Activated CD4-positive, CD25-positive, alpha-beta regulatory T cell (primary cell): ENCODE results near the gene MEP1A.

Source experiments
- DNase-seq, 4 experiments: peaks; one replicate each; lab custom pipeline; 2025; lab: John Stamatoyannopoulos, UW

Gene MEP1A

GRCh38 chr6:46776070-46776712 is 17.0 kb upstream of the MEP1A start:
- no peak for DNase-seq

GRCh38 chr6:46777476-46778346 is 15.5 kb upstream of the MEP1A start:
- DNase-seq = no peak

GRCh38 chr6:46781478-46782378 is 11.5 kb upstream of the MEP1A start:
- no peak for DNase-seq

GRCh38 chr6:46784535-46784934 is 8.7 kb upstream of the MEP1A start:
- no peak for DNase-seq

- DNase-seq = no peak
These were observed 5.2 kb upstream of the MEP1A start for GRCh38 chr6:46787871-46788540.

GRCh38 chr6:46788791-46789190 is 4.4 kb upstream of the MEP1A start:
- DNase-seq = no peak

- DNase-seq = no peak
These were observed 3.5 kb upstream of the MEP1A start for GRCh38 chr6:46789434-46790354.

GRCh38 chr6:46790355-46790874 is 2.8 kb upstream of the MEP1A start:
- no peak for DNase-seq

- DNase-seq = no peak
These were observed 554 bp upstream of the MEP1A start for GRCh38 chr6:46792635-46793034.

- DNase-seq = no peak
These were observed 879 bp downstream of the MEP1A start for GRCh38 chr6:46794068-46794467.

- no peak for DNase-seq
These were observed 2.6 kb downstream of the MEP1A start for GRCh38 chr6:46795816-46796215.

- no peak for DNase-seq
These were observed 3.8 kb downstream of the MEP1A start for GRCh38 chr6:46796848-46797580.

GRCh38 chr6:46799657-46800056 is 6.5 kb downstream of the MEP1A start:
- no peak for DNase-seq

GRCh38 chr6:46808806-46809205 is 15.6 kb downstream of the MEP1A start:
- no peak for DNase-seq

- DNase-seq = no peak
These were observed 21.9 kb downstream of the MEP1A start for GRCh38 chr6:46815130-46815529.

GRCh38 chr6:46816626-46817025 is 23.4 kb downstream of the MEP1A start:
- DNase-seq = no peak

GRCh38 chr6:46819561-46819960 is 26.4 kb downstream of the MEP1A start:
- no peak for DNase-seq

- DNase-seq = no peak
These were observed 28.3 kb downstream of the MEP1A start for GRCh38 chr6:46821458-46821881.

- no peak for DNase-seq
These were observed 35.8 kb downstream of the MEP1A start for GRCh38 chr6:46828939-46829338.

- DNase-seq = no peak
These were observed 39.6 kb downstream of the MEP1A start for GRCh38 chr6:46832816-46833215.
